ENCODE measurements around the gene C10orf95.

Gene C10orf95

GRCh38 chr10:102467318-102467717, 16.0 kb upstream of the C10orf95 start:
- Histone ChIP-seq H3K4me3 (ENCODE audit: control insufficient read depth in 1 of 7, extremely low read depth in 1 of 7, insufficient read depth in 4 of 7, low read depth in 2 of 7, low read length in 6 of 7) (no peak overlapping the region), H3K27me3 (replicated peaks in 2 of 5; ENCODE audit: control insufficient read depth in 4 of 5, insufficient read depth in 5 of 5, low read length in 4 of 5) (peaks cover 0 to 14% (median 0%) of the 10 kb centered on the region in 5 experiments), H3K36me3 (ENCODE audit: control insufficient read depth in 4 of 4, insufficient read depth in 4 of 4, low read length in 3 of 4) (peaks cover 0 to 6% (median 0%) of the 10 kb centered on the region in 4 experiments), H3K9me3 (ENCODE audit: control extremely low read depth in 1 of 5, control insufficient read depth in 4 of 5, insufficient read depth in 2 of 5, low read depth in 1 of 5, low read length in 4 of 5) (no peaks in the 10 kb centered on the region), H3K4me1 (ENCODE audit: control extremely low read depth in 1 of 4, control insufficient read depth in 4 of 4, insufficient read depth in 4 of 4, low read length in 3 of 4) (peaks cover 0 to 8% (median under 1%) of the 10 kb centered on the region in 4 experiments), H3K27ac (ENCODE audit: insufficient read depth in 1 of 2, low read depth in 1 of 2, low read length in 2 of 2, poor library complexity in 1 of 2, severe bottlenecking in 2 of 2) (no peak overlapping the region)
- CTCF ChIA-PET, result interaction anchor here (1.2 to 3.2 kb wide), 2 partner anchors 12 to 31 kb away, joined by 3 to 11 read pairs; no protein-coding TSS in a partner anchor
- no peak for DNase-seq
- POLR2A ChIA-PET, result no interaction called here
- WGBS (ENCODE audit: insufficient coverage), result 100% methylated on average over 3 of the region's 6 CpGs

DNA sequence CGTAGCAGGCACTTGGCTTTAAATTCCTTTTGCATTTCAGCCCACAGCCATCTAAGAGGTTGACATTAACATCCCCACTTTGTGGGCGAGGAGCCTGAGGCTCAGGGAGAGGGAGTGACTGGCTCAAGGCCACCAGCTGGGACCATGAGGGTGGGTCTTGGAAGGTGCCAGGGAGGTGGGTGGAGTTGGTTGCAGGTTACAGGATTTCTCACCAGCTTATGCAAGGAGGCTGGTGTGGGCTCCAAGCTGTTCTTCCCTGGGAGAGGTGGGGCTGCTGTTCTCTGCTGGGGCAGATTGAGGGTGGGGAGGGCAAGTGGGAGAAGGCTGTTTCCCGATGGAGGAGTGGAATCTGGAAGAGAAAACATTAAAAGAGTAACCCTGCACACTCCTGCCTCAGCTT, 14.1 kb upstream of the C10orf95 start:
- no peaks in the 10 kb centered on the region for H3K9me3 ChIP-seq (ENCODE audit: control extremely low read depth in 1 of 5, control insufficient read depth in 4 of 5, insufficient read depth in 2 of 5, low read depth in 1 of 5, low read length in 4 of 5)
- DNase-seq, result no peak
- H3K4me3 ChIP-seq (ENCODE audit: control insufficient read depth in 1 of 7, extremely low read depth in 1 of 7, insufficient read depth in 4 of 7, low read depth in 2 of 7, low read length in 6 of 7), result no peak overlapping the region
- H3K36me3 ChIP-seq (ENCODE audit: control insufficient read depth in 4 of 4, insufficient read depth in 4 of 4, low read length in 3 of 4), result peaks cover 0 to under 1% (median 0%) of the 10 kb centered on the region in 4 experiments
- no peak overlapping the region for H3K27ac ChIP-seq (ENCODE audit: insufficient read depth in 1 of 2, low read depth in 1 of 2, low read length in 2 of 2, poor library complexity in 1 of 2, severe bottlenecking in 2 of 2)
- CTCF ChIA-PET, result interaction anchor here (0.9 to 1.8 kb wide), 3 partner anchors 15 to 119 kb away, joined by 3 to 5 read pairs (median 3); partner anchors contain the start of gene C10orf95
- 100% methylated on average over 1 of the region's 3 CpGs for WGBS (ENCODE audit: insufficient coverage)
- H3K4me1 ChIP-seq (ENCODE audit: control extremely low read depth in 1 of 4, control insufficient read depth in 4 of 4, insufficient read depth in 4 of 4, low read length in 3 of 4), result peaks cover 0 to 23% (median 15%) of the 10 kb centered on the region in 4 experiments
- POLR2A ChIA-PET, result no interaction called here
- peaks cover 0 to 18% (median 0%) of the 10 kb centered on the region in 5 experiments for H3K27me3 ChIP-seq (replicated peaks in 2 of 5; ENCODE audit: control insufficient read depth in 4 of 5, insufficient read depth in 5 of 5, low read length in 4 of 5)

DNA sequence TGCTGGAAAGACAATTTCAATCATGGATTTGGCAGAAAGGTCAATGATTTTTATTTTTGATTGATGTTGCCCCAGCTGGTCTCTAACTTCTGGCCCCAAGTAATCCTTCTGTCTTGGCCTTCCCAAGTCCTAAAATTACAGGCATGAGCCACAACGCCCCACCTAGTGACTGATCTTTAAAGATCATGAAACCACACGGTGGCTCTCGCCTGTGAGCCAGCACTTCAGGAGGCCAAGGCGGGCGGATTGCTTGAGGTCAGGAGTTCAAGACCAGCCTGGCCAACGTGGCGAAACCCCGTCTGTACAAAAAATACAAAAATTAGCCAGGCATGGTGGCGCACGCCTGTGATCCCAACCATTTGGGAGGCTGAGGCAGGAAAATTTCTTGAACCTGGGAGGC, 12.6 kb upstream of the C10orf95 start:
- CTCF ChIA-PET, result interaction anchor here (0.7 to 4.9 kb wide), 5 partner anchors 9 to 41 kb away, joined by 3 to 23 read pairs (median 12); no protein-coding TSS in a partner anchor
- no peak overlapping the region for H3K4me3 ChIP-seq (ENCODE audit: control insufficient read depth in 1 of 7, extremely low read depth in 1 of 7, insufficient read depth in 4 of 7, low read depth in 2 of 7, low read length in 6 of 7)
- POLR2A ChIA-PET, result interaction anchor here (1.8 kb wide), 1 partner anchor 13 kb away, joined by 12 read pairs; the partner anchor contains the start of gene C10orf95

DNA sequence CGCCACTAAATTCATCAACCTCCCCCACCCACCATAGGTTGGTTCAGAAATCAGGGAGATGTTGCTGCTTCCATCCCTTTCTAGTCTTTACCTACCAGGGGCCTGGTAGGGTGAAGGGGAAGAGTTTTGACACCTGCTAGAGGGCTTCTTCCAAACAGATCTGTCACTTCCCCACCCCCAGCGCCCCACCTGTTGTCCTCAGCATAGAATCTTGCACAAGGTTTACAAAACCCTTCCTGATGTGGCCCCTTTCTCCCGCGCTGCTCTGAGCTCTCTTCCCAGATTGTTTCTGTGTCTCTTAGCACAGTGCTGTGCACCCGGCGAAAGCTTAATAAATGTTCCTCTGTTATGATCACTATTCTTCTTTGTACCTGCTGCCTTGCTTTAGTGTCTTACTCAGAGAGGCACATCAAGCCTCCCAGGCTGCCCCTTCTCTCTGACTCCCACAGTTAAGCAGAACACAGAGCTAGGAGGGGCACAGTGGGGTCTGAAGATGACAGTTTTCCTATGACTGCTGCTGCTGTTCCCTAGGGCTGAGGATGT, 11.2 kb upstream of the C10orf95 start:
- Histone ChIP-seq H3K4me1 (ENCODE audit: control extremely low read depth in 1 of 4, control insufficient read depth in 4 of 4, insufficient read depth in 4 of 4, low read length in 3 of 4) (peaks cover 0 to 23% (median 15%) of the 10 kb centered on the region in 4 experiments), H3K36me3 (ENCODE audit: control insufficient read depth in 4 of 4, insufficient read depth in 4 of 4, low read length in 3 of 4) (no peaks in the 10 kb centered on the region), H3K27me3 (replicated peaks in 2 of 5; ENCODE audit: control insufficient read depth in 4 of 5, insufficient read depth in 5 of 5, low read length in 4 of 5) (peaks cover 0 to 18% (median 0%) of the 10 kb centered on the region in 5 experiments), H3K4me3 (ENCODE audit: control insufficient read depth in 1 of 7, extremely low read depth in 1 of 7, insufficient read depth in 4 of 7, low read depth in 2 of 7, low read length in 6 of 7) (no peak overlapping the region), H3K27ac (ENCODE audit: insufficient read depth in 1 of 2, low read depth in 1 of 2, low read length in 2 of 2, poor library complexity in 1 of 2, severe bottlenecking in 2 of 2) (no peak overlapping the region), H3K9me3 (ENCODE audit: control extremely low read depth in 1 of 5, control insufficient read depth in 4 of 5, insufficient read depth in 2 of 5, low read depth in 1 of 5, low read length in 4 of 5) (no peaks in the 10 kb centered on the region)
- 74% methylated on average over 5 of the region's 6 CpGs for WGBS (ENCODE audit: insufficient coverage)
- CTCF ChIA-PET, result interaction anchor here (1.3 to 4.9 kb wide), 6 partner anchors 11 to 234 kb away, joined by 4 to 23 read pairs (median 12); partner anchors contain the start of genes C10orf95 and CUEDC2
- no peak for DNase-seq
- POLR2A ChIA-PET, result interaction anchor here (0.5 kb wide), 1 partner anchor 69 kb away, joined by 3 read pairs; no protein-coding TSS in a partner anchor

More for the DNA sequence above, 12.6 kb upstream of the C10orf95 start:
- DNase-seq, result no peak
- no peaks in the 10 kb centered on the region for H3K9me3 ChIP-seq (ENCODE audit: control extremely low read depth in 1 of 5, control insufficient read depth in 4 of 5, insufficient read depth in 2 of 5, low read depth in 1 of 5, low read length in 4 of 5)
- 90% methylated on average over 10 of the region's 10 CpGs for WGBS (ENCODE audit: insufficient coverage)
- H3K27ac ChIP-seq (ENCODE audit: insufficient read depth in 1 of 2, low read depth in 1 of 2, low read length in 2 of 2, poor library complexity in 1 of 2, severe bottlenecking in 2 of 2), result no peak overlapping the region
- H3K4me1 ChIP-seq (ENCODE audit: control extremely low read depth in 1 of 4, control insufficient read depth in 4 of 4, insufficient read depth in 4 of 4, low read length in 3 of 4), result peaks cover 0 to 23% (median 15%) of the 10 kb centered on the region in 4 experiments
- H3K36me3 ChIP-seq (ENCODE audit: control insufficient read depth in 4 of 4, insufficient read depth in 4 of 4, low read length in 3 of 4), result no peaks in the 10 kb centered on the region
- H3K27me3 ChIP-seq (replicated peaks in 2 of 5; ENCODE audit: control insufficient read depth in 4 of 5, insufficient read depth in 5 of 5, low read length in 4 of 5), result peaks cover 0 to 18% (median 0%) of the 10 kb centered on the region in 5 experiments

GRCh38 chr10:102461187-102462054, 10.1 kb upstream of the C10orf95 start:
- CTCF ChIA-PET, result interaction anchor here (1.0 to 4.9 kb wide), 9 partner anchors 11 to 241 kb away, joined by 3 to 23 read pairs (median 5); partner anchors contain the start of genes C10orf95 and CUEDC2
- peak; percentile 84 to 91 (median 89) for DNase-seq
- 2% methylated on average over 39 of the region's 54 CpGs for WGBS (ENCODE audit: insufficient coverage)
- Histone ChIP-seq H3K4me1 (ENCODE audit: control extremely low read depth in 1 of 4, control insufficient read depth in 4 of 4, insufficient read depth in 4 of 4, low read length in 3 of 4) (peaks cover 0 to 23% (median 15%) of the 10 kb centered on the region in 4 experiments), H3K9me3 (ENCODE audit: control extremely low read depth in 1 of 5, control insufficient read depth in 4 of 5, insufficient read depth in 2 of 5, low read depth in 1 of 5, low read length in 4 of 5) (no peaks in the 10 kb centered on the region), H3K27ac (ENCODE audit: insufficient read depth in 1 of 2, low read depth in 1 of 2, low read length in 2 of 2, poor library complexity in 1 of 2, severe bottlenecking in 2 of 2) (peak overlapping the region in 1 of 2 experiments; percentile 58), H3K27me3 (replicated peaks in 2 of 5; ENCODE audit: control insufficient read depth in 4 of 5, insufficient read depth in 5 of 5, low read length in 4 of 5) (peaks cover 0 to 18% (median 0%) of the 10 kb centered on the region in 5 experiments), H3K36me3 (ENCODE audit: control insufficient read depth in 4 of 4, insufficient read depth in 4 of 4, low read length in 3 of 4) (peaks cover 0 to 3% (median 3%) of the 10 kb centered on the region in 4 experiments), H3K4me3 (ENCODE audit: control insufficient read depth in 1 of 7, extremely low read depth in 1 of 7, insufficient read depth in 4 of 7, low read depth in 2 of 7, low read length in 6 of 7) (peak overlapping the region; percentile 49 to 83 (median 68))
- POLR2A ChIA-PET, result interaction anchor here (1.0 kb wide), 1 partner anchor 42 kb away, joined by 3 read pairs; the partner anchor contains the start of gene SUFU

- Histone ChIP-seq H3K9me3 (ENCODE audit: control extremely low read depth in 1 of 5, control insufficient read depth in 4 of 5, insufficient read depth in 2 of 5, low read depth in 1 of 5, low read length in 4 of 5) (no peaks in the 10 kb centered on the region), H3K4me3 (ENCODE audit: control insufficient read depth in 1 of 7, extremely low read depth in 1 of 7, insufficient read depth in 4 of 7, low read depth in 2 of 7, low read length in 6 of 7) (peak overlapping the region; percentile 49 to 83 (median 68)), H3K36me3 (ENCODE audit: control insufficient read depth in 4 of 4, insufficient read depth in 4 of 4, low read length in 3 of 4) (peaks cover 0 to 9% (median 5%) of the 10 kb centered on the region in 4 experiments), H3K27me3 (replicated peaks in 2 of 5; ENCODE audit: control insufficient read depth in 4 of 5, insufficient read depth in 5 of 5, low read length in 4 of 5) (peaks cover 0 to 18% (median 0%) of the 10 kb centered on the region in 5 experiments), H3K27ac (ENCODE audit: insufficient read depth in 1 of 2, low read depth in 1 of 2, low read length in 2 of 2, poor library complexity in 1 of 2, severe bottlenecking in 2 of 2) (no peak overlapping the region), H3K4me1 (ENCODE audit: control extremely low read depth in 1 of 4, control insufficient read depth in 4 of 4, insufficient read depth in 4 of 4, low read length in 3 of 4) (peaks cover 0 to 23% (median 15%) of the 10 kb centered on the region in 4 experiments)
- no peak for DNase-seq
- ChIA-PET CTCF (interaction anchor here (0.7 to 4.9 kb wide), 6 partner anchors 9 to 241 kb away, joined by 3 to 23 read pairs (median 4); partner anchors contain the start of gene C10orf95), POLR2A (interaction anchor here (1.0 to 1.2 kb wide), 2 partner anchors 10 to 43 kb away, joined by 3 to 6 read pairs; partner anchors contain the start of genes C10orf95 and SUFU)
- WGBS (ENCODE audit: insufficient coverage), result 20% methylated on average over 8 of the region's 8 CpGs
These were observed 9.5 kb upstream of the C10orf95 start for GRCh38 chr10:102460836-102461186.

Measured in common myeloid progenitor, CD34-positive (primary cell).